CMK (cell line): ENCODE data around the gene WSCD1.

Source experiments
- DNase-seq: peaks from one replicate; pipeline ENCODE4 v3.0.0-alpha.2; 2010; ENCODE audit warnings: low read depth

Gene WSCD1

DNA sequence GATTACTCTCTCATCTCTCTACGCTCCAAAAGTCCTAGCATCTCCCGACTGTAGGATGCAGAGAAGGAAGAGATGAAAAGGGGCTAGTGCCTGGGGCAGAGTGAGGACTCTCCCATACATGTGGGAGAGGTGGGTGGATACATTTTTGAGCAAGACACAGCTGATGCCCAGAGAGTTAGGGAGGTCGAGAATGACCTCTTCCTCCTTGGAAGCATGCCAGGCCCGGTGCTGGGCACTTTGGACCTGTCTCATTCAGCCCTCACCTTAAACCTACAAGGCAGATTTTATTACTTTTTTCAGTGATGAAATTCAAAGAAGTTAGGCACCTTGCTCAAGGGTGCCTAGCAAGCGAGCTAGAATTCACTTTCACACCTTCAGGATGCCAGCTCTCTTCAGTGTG lies 38.2 kb downstream of the WSCD1 start:
- no peak for DNase-seq

GRCh38 chr17:6108987-6109386 lies 38.8 kb downstream of the WSCD1 start:
- no peak for DNase-seq

DNA sequence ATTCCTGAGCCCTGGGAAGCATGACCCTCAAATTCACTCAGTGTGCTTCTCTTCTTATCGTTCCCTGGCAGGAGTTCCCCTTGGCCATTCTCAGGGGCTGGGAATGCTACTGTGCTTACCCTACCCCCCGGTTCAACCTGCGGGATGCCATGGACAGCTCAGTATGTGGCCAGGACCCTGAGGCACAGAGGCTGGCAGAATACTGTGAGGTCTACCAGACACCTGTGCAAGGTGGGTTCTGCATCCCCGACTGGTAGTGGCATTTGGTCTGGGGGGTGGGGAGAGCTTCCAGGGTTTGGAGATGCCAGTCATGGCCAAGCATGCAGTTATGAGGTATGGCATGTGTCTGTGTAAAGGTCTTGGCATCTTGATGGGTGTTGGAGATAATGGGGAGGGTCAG lies 39.4 kb downstream of the WSCD1 start:
- DNase-seq: no peak

DNA sequence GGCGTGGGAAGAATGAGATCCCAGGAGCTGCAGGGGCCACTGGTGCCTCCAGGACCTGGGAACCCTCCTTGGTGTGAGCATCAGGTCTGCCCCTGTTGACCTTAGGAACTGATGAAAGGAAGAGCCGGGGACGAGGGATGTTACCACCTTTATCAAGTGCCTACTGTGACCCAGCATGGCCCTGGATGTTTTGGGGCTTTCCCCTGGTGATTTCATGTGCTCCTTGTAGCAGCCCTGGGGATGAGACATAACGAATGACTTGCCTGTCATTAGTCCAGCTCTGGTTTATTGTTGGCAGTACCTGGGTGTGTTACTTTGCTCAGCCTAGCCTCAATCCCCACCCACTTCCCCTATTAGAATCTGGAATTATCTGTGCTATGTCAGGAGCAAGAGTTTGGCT lies 39.9 kb downstream of the WSCD1 start:
- no peak for DNase-seq

- no peak for DNase-seq
Observed at GRCh38 chr17:6110592-6110991, 40.4 kb downstream of the WSCD1 start.

DNA sequence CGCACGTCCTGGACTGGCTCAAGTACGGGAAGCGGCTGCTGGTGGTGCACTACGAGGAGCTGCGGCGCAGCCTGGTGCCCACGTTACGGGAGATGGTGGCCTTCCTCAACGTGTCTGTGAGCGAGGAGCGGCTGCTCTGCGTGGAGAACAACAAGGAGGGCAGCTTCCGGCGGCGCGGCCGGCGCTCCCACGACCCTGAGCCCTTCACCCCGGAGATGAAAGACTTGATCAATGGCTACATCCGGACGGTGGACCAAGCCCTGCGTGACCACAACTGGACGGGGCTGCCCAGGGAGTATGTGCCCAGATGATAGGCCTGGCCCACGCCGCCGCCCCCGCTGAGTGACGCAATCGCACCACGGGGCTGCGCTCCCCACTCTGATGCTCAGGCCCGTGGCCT lies 50.2 kb downstream of the WSCD1 start:
- no peak for DNase-seq

GRCh38 chr17:6124856-6125255 lies 54.7 kb downstream of the WSCD1 start:
- DNase-seq: no peak

DNA sequence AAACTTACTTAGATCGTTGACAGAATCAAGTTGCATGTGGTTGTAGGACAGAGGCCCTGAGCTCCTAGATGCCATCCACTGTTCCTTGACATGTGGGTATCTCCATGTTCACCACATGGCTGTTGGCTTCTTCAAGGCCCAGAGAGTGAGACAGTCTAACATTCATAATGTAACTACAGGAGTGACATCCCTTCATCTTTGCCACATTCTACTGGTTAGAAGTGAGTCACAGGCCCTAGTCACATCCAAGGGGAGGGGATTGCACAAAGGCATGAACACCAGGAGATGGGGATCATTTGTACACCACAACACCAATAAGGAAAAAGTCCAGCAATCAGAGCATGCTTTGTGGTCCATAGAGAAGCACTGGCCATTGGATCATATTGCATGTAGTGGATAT lies 56.6 kb downstream of the WSCD1 start:
- no peak for DNase-seq

- DNase-seq: no peak
Observed at GRCh38 chr17:6134721-6135120, 64.5 kb downstream of the WSCD1 start.

- no peak for DNase-seq
Observed at GRCh38 chr17:6135236-6135635, 65.1 kb downstream of the WSCD1 start.

DNA sequence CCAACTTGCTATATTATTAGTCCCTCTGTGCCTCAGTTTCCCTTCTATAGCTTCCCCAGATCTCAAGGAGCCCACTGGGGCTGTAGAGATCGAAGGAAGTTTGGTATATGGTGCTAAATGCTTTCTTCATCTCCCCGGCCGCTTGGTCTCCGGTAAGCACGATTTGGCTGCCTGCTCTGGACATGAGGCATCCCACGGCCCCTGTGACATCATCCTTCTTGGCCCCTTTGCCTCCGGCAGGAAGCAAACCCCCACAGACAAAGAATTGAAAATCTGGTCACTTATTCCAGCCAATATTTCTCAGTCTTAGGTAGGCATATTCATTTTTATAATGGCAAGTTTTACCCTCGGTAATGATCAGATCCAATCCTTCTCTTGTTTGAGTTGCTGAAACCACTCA lies 65.8 kb downstream of the WSCD1 start:
- no peak for DNase-seq

DNA sequence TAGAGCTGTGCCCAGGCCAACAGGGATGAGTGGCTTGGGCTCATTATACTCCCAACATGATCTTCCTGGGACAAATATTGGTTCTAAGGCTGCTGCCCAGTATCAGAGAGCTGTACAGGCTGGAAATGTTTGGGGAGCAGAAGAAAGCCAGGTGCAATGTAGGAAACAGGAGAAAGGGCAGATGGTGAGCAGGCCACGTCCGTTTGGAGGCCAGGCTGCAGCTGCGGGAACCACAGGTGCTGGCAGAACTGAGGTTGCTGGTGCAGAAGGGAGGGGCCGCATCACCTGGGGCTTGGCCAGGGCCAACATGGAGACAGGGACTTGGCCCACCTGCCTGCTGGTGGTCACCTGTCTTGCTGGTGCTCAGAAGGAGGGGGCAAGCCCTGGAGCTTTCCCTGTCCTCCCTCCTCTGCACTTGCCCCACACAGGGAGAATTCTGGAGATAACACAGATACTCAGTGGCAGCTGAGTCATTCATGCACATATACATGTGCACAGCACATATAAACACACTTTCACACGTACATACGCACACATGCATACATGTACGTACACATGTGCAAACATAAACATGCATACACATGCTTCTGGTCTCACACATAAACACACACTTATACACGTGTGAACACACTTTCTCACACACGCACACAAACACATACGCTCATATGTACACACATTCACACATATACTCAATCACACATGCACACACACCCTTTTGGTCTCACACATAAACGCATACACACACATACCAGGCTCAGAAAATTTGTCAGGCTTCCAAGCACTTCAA lies 67.7 kb downstream of the WSCD1 start:
- no peak for DNase-seq

- no peak for DNase-seq
Observed at GRCh38 chr17:6138761-6139446, 68.7 kb downstream of the WSCD1 start.

- no peak for DNase-seq
Observed at GRCh38 chr17:6139447-6139832, 69.3 kb downstream of the WSCD1 start.

DNA sequence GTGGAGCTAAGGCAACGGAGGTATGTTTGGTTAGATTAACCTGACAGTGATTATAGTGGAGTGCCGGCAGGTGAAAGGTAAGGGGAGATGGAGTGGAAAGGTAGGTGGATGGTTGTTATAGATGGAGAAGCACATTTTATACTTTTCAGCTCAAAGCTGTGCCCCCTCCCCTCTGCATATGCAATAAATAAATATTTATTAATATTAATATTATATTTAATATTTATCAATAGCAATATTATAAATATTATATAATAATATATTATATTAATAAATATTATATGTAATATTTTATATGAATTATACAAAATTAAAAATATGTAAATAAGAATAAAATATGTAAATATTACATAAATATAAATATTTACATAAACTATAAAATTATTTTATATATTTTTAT lies 70.0 kb downstream of the WSCD1 start:
- no peak for DNase-seq

DNA sequence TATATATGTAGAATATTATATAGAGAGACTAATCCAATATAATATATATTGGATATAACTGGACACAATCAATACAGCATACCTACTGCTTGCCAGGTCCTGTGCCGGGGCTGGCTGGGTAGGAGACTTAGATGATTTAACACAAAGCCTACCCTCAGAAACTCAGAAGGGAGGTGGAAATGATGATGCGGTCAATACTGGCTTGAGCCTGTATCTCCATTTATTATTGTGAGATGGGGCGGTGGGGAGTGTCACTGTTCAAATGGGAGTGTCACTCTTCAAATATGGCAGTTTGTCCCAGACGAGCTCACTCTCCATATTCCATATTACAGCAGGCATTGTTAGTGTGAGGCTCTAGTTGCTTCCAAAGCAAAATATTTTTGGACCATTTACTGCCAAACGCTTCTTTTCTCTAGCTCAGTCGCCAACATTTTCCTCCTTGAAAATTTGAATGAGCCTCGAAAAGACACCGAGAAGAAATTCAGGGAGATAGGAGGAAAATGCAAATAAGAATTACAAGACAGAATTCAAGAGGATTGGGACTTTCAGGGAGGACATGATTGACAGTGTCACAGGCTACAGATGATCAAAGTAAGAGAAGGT lies 70.7 kb downstream of the WSCD1 start:
- no peak for DNase-seq

DNA sequence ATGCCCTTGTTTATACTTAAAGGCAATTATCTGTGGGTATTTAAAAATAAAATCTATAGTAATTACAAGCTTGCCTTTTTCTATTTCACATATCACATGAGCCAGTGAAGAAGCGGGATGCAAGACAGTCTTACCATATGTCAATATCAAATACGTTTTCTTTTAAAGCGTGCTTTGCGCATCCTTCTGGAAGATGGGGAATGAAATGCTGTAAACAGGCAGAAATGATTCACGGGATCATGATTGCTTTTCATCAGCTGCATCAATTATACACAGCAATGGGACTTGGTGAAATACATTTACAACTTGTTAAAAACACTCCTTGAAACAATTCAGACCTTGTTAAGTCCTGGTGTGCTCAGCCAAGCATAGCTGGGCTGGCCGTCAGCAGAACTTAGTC lies 72.5 kb downstream of the WSCD1 start:
- no peak for DNase-seq

DNA sequence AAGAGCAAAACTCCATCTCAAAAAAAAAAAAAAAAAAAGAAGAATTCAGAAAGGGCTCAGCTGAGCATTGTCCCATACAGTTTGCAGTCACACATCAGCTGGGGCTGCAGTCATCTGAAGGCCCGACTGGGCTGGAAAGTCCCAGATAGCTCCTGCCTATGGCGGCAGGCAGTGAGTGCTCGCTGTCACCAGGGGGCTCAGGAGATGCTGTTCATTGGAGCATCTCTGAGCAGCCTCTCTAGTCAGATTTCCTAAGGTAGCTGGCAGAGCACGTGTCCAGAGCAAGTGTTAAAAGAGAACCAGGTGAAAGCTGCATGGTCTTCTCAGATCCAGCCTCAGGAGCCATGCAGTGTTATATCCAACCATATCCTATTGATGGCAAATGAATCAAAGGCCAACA lies 75.8 kb downstream of the WSCD1 start:
- no peak for DNase-seq

DNA sequence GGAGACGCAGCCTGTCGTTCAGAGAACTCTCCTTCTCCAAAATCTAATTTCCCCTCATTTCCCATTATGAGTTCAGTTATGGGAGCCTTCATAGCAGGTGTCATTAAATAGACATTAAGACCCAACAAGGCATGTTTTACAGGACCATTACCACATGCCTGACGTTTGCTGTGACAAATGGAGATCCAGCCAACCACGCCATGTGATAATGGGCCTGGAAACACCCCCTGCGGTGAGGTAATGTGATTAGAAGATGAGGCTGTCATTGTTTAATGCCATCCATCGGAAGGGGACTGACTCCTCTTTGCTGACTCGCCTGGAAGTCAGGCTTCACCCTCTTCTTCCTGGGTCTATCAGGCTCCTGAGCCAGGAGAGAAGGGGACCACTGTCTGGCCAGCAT lies 76.9 kb downstream of the WSCD1 start:
- no peak for DNase-seq

DNA sequence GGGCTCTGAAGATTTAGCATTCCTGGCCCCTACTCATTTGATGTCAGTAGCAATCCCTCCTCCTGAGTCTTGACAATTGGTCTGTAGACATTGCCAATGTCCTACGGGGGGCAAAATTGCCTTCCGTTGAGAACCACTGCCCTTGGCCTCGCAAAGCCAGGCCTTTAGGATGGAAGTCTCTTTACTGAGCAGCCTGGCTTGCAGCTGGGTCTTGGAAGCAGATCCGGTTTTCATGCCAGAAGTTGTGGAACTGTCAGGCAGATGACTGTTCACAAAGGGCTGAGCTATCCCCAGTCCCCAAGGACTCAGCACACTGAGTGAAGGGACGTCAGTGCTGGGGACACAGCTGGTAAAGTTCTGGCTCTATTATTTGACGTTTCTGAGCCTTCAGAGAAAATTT lies 83.2 kb downstream of the WSCD1 start:
- DNase-seq: no peak

DNA sequence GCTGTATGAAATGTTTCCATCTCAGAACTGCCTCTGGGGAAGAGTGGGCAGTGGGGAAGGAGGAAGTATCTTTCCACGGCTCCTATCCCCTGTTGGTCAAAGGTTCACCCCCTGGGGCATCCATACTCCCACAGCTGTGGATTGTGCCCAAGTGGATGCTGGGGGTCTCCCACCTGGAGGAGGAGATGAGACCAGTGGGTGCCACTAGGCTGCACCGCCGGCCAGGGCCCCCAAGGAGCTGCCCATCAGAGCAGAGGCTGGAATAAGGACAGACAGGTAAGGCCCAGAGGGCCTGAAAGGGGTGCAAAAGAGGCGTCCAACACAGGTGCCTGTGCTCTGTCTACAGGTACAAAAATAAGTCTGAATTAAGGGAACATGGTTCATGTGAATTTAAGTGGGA lies 87.5 kb downstream of the WSCD1 start:
- DNase-seq: no peak

GRCh38 chr17:6159541-6160231 lies 89.5 kb downstream of the WSCD1 start:
- no peak for DNase-seq

DNA sequence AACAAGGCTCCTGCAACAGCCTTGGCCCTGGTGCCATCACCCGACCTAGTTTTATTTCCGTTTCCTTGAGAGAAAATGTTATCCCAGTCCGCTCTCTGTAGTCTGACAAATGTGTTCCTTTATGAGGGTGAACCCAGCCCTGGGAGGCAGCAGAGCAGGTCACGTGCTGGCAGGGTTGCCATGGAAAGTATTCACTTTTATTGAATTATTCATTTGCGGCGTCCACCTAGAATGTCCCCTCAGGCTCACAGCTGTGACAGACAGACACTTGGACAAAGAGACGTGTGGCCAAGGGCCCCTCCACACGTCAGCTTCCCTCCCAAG lies 90.0 kb downstream of the WSCD1 start:
- DNase-seq: no peak
